Right atrium auricular region (tissue), 2 donors: ENCODE measurements around the gene ARFRP1. TPM values are rescaled to one million over a fixed set of nuclear protein-coding genes. Genes with fewer than 3 reads are reported as not detected.
A peak's percentile ranks its signal among the peaks of the same experiment; 100 is the strongest.

ENCODE experiments used
- DNase-seq: peaks from one replicate; pipeline ENCODE4 v3.0.0-alpha.2; 2019; ENCODE audit warnings: low spot score
- H3K27ac ChIP-seq, 2 donors: fragments of 200-600 bp; sonication (generic); 1 replicate in 1 of 2; 2 replicates in 1 of 2; pipeline ENCODE4 v1.5.1; 2016 to 2019
- H3K27me3 ChIP-seq, 2 donors: fragments of 200-600 bp; sonication (generic); one replicate each; pipeline versions ENCODE4 v1.5.1 to v1.6.0; 2017 to 2019
- H3K36me3 ChIP-seq: fragments of 200-600 bp; sonication (generic); one replicate; pipeline ENCODE4 v1.5.1; 2016
- H3K4me1 ChIP-seq, 2 donors: fragments of 200-600 bp; sonication (generic); one replicate each; pipeline versions ENCODE4 v1.5.1 to v1.6.0; 2017 to 2019
- H3K4me3 ChIP-seq, 2 donors: fragments of 200-600 bp; sonication (generic); 1 replicate in 1 of 2; 2 replicates in 1 of 2; pipeline ENCODE4 v1.5.1; 2017 to 2019; ENCODE audit warnings: mild to moderate bottlenecking in 1 of 2, moderate library complexity in 1 of 2
- H3K9me3 ChIP-seq, 2 donors: fragments of 200-600 bp; sonication (generic); one replicate each; pipeline ENCODE4 v1.5.1; 2019
- CTCF ChIP-seq, 2 donors: fragments of 200-600 bp; sonication (generic); IDR thresholded peaks; one replicate each; pipeline ENCODE4 v1.5.1; 2019; ENCODE audit warnings: antibody characterized with exemption in 2 of 2
- total RNA-seq, 2 donors: library from RNA; depleted of rRNA; stranded (reverse); fragments of >200 nt; gene quantifications; one replicate each; pipeline ENCODE4 v1.1.0, GENCODE V29; 2016

The ARFRP1 gene, protein sequence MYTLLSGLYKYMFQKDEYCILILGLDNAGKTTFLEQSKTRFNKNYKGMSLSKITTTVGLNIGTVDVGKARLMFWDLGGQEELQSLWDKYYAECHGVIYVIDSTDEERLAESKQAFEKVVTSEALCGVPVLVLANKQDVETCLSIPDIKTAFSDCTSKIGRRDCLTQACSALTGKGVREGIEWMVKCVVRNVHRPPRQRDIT
- total RNA-seq = 10 to 100 TPM; 33.5 to 39.4 TPM

GRCh38 chr20:63707558-63708300 lies at the start of gene ARFRP1, which contains the start of gene ZGPAT:
ARFRP1 (minus strand) TSS chr20:63707976; CDS start chr20:63707091, 885 bp downstream.
ZGPAT (plus strand) TSS chr20:63708039; CDS start chr20:63708581, 542 bp downstream.
- Histone ChIP-seq H3K27ac (peak within 1 kb of the TSS; percentile 88 to 92), H3K27me3 (no peaks in the 10 kb centered on the region), H3K4me3 (peak within 1 kb of the TSS; percentile 81 to 96), H3K36me3 (peaks cover 43% of the 10 kb centered on the region), H3K9me3 (no peaks in the 10 kb centered on the region), H3K4me1 (peaks cover 0 to 29% of the 10 kb centered on the region in 2 donors)
- DNase-seq = peak; percentile 85
- TF ChIP-seq CTCF (IDR thresholded peaks at IDR 0.05) = peak in 1 of 2 donors; percentile 25

GRCh38 chr20:63756648-63756991 lies 48.8 kb upstream of the ARFRP1 start:
- no peak for TF ChIP-seq CTCF (IDR thresholded peaks at IDR 0.05)
- peaks cover 0 to 7% of the 10 kb centered on the region in 2 donors for H3K4me1 ChIP-seq
- no peaks in the 10 kb centered on the region for H3K9me3 ChIP-seq
- no peak for DNase-seq
- H3K36me3 ChIP-seq = peaks cover 5% of the 10 kb centered on the region
- no peaks in the 10 kb centered on the region for H3K27me3 ChIP-seq
- H3K4me3 ChIP-seq = no peak overlapping the region
- no peak overlapping the region for H3K27ac ChIP-seq

DNA sequence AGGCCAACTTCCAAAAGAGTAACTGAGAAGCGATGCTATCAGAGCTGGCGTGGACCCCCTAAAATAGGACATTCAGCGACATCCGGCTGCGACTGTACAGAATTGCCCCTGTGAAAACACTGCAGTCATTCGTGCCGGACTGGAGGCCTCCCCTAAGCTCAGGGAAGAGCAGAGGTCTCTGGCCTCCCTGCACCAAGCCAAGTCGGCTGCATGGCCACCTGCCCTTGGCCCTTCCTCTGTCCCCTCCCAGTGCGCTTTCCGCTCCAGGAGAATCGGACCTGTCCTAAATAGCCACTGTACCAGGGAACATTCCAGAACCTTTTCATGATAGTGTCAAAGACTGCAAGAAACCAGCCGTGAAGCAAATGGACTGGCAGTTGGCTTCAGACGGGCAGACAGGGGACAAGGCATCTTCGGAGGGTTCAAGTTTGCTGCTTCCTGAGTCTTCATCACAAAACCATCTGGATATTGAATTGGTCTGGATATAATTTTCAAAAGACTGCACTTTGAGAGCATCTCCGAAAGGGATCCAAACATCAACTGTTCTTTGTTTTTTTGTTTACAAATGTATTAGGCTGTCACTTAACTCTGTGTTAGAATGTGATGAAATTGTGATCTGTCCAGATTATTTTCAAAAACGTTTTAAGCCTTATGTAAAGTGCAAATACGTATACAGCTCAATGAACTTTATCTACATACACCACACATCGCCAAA lies 48.3 kb upstream of the ARFRP1 start:
- Histone ChIP-seq H3K4me1 (peaks cover 0 to 7% of the 10 kb centered on the region in 2 donors), H3K27me3 (no peaks in the 10 kb centered on the region), H3K9me3 (no peaks in the 10 kb centered on the region), H3K27ac (no peak overlapping the region), H3K36me3 (peaks cover 5% of the 10 kb centered on the region), H3K4me3 (no peak overlapping the region)
- TF ChIP-seq CTCF (IDR thresholded peaks at IDR 0.05) = no peak
- no peak for DNase-seq

DNA sequence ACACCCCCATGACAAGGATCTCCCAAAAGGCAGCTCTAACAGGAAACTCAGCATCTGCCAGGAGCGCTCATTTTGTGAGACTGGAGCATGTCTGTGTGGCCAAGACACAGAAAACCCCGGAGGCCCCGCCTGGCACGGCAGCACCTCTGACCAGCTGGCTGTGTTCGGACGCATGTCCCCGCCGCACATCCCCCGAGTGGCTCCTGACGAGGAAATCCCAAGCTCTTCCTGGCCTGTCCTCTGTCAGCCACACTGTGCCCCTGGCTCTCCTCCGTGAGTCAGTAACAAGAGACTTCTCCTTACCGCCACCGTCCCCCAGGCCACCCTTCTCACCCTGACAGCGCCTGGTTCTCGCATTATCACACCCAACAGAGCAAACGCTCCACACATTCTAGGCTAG lies 46.2 kb upstream of the ARFRP1 start:
- H3K4me3 ChIP-seq = no peak overlapping the region
- DNase-seq = no peak
- no peak for TF ChIP-seq CTCF (IDR thresholded peaks at IDR 0.05)
- no peaks in the 10 kb centered on the region for H3K27me3 ChIP-seq
- H3K9me3 ChIP-seq = no peaks in the 10 kb centered on the region
- H3K27ac ChIP-seq = peak overlapping the region in 1 of 2 donors; percentile 32
- H3K36me3 ChIP-seq = peaks cover 11% of the 10 kb centered on the region
- peaks cover 0 to 7% of the 10 kb centered on the region in 2 donors for H3K4me1 ChIP-seq

DNA sequence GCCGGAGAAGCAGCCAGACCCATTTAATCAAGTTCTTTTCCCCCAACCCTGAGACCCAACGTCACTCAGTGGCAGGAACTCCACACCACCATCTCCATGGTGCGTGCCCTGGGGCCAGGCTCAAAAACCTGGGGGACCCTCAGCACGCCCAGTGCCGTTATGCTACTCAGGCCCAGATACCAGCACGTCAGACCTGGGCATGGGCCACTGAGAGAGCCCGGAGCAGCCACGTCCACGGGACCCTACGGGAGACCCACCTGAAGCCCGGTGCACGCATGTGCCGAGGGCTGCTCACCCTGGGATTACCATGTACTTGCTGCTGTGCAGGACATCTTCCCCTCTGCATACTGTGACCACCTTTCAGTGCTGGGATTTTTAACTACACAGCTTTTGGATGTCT lies 45.6 kb upstream of the ARFRP1 start:
- H3K27ac ChIP-seq = peak overlapping the region in 1 of 2 donors; percentile 32
- no peak for DNase-seq
- no peaks in the 10 kb centered on the region for H3K9me3 ChIP-seq
- H3K4me3 ChIP-seq = no peak overlapping the region
- TF ChIP-seq CTCF (IDR thresholded peaks at IDR 0.05) = no peak
- peaks cover 0 to 7% of the 10 kb centered on the region in 2 donors for H3K4me1 ChIP-seq
- H3K36me3 ChIP-seq = peaks cover 11% of the 10 kb centered on the region
- no peaks in the 10 kb centered on the region for H3K27me3 ChIP-seq
